Right lobe of liver (tissue), 4 donors: ENCODE data around the gene SATL1.
"Not testable (repeated sequence)": the region's sequence is repeated elsewhere in the genome, so short reads cannot be mapped to it uniquely, and the experiment has no call there.

Experiments used
- POLR2A ChIP-seq: fragments of 450-650 bp; IDR thresholded peaks from one replicate; pipeline ENCODE4 v1.6.1; 2017; ENCODE audit warnings: antibody characterized with exemption, mild to moderate bottlenecking
- TF ChIP-seq, protein P1 (sequence below), 4 donors: fragments of 200-600 bp in 3 of 4; fragments of 450-650 bp in 1 of 4; IDR thresholded peaks; one replicate each; pipeline versions ENCODE4 v1.5.1 to v1.8.0; 2016 to 2022; ENCODE audit warnings: antibody characterized with exemption in 4 of 4, mild to moderate bottlenecking in 2 of 4
- donor health status: DM: no; HTN: no; CAD: no.
- donor health status: DM: no; HTN: no; CAD: no.
- donor health status: DM: no; HTN: yes; CAD: no.

GRCh38 chrX:85285286-85285685 is 41.7 kb upstream of the SATL1 start:
- TF ChIP-seq, protein P1, sequence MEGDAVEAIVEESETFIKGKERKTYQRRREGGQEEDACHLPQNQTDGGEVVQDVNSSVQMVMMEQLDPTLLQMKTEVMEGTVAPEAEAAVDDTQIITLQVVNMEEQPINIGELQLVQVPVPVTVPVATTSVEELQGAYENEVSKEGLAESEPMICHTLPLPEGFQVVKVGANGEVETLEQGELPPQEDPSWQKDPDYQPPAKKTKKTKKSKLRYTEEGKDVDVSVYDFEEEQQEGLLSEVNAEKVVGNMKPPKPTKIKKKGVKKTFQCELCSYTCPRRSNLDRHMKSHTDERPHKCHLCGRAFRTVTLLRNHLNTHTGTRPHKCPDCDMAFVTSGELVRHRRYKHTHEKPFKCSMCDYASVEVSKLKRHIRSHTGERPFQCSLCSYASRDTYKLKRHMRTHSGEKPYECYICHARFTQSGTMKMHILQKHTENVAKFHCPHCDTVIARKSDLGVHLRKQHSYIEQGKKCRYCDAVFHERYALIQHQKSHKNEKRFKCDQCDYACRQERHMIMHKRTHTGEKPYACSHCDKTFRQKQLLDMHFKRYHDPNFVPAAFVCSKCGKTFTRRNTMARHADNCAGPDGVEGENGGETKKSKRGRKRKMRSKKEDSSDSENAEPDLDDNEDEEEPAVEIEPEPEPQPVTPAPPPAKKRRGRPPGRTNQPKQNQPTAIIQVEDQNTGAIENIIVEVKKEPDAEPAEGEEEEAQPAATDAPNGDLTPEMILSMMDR (IDR thresholded peaks at IDR 0.05): not testable (repeated sequence)
- not testable (repeated sequence) for TF ChIP-seq POLR2A
